KG1 (cell line): ENCODE measurements around the gene KRTAP1-1.
"Not testable (repeated sequence)": the region's sequence is repeated elsewhere in the genome, so short reads cannot be mapped to it uniquely, and the experiment has no call there.

ENCODE experiments used
- DNase-seq: peaks from one replicate; lab custom pipeline; 2025; lab: John Stamatoyannopoulos, UW

The KRTAP1-1 gene

GRCh38 chr17:41040783-41041571 lies at the start of gene KRTAP1-1:
Gene KRTAP1-1 (minus strand): TSS chr17:41041450. CDS start chr17:41041397, 53 bp downstream.
- not testable (repeated sequence) for DNase-seq

- DNase-seq = not testable (repeated sequence)
Measured at GRCh38 chr17:41088760-41089352, 47.6 kb upstream of the KRTAP1-1 start.

GRCh38 chr17:41084100-41084856 lies 43.0 kb upstream of the KRTAP1-1 start, which contains the start of gene KRTAP4-7:
Gene KRTAP4-7 (plus strand): TSS chr17:41084150. CDS start chr17:41084207, 57 bp downstream.
- DNase-seq = not testable (repeated sequence)

- not testable (repeated sequence) for DNase-seq
Measured at GRCh38 chr17:41083427-41083826, 42.2 kb upstream of the KRTAP1-1 start.

GRCh38 chr17:41082626-41083025 lies 41.4 kb upstream of the KRTAP1-1 start:
- DNase-seq = no peak

- DNase-seq = no peak
Measured at GRCh38 chr17:41076788-41077187, 35.5 kb upstream of the KRTAP1-1 start.

GRCh38 chr17:41073676-41074075 lies 32.4 kb upstream of the KRTAP1-1 start:
- DNase-seq = no peak

GRCh38 chr17:41071606-41072360 lies 30.5 kb upstream of the KRTAP1-1 start:
- no peak for DNase-seq

GRCh38 chr17:41069031-41069430 lies 27.8 kb upstream of the KRTAP1-1 start:
- no peak for DNase-seq

- no peak for DNase-seq
Measured at GRCh38 chr17:41067281-41067680, 26.0 kb upstream of the KRTAP1-1 start.

GRCh38 chr17:41065829-41066624 lies 24.8 kb upstream of the KRTAP1-1 start, which contains the start of gene KRTAP2-4:
Gene KRTAP2-4 (minus strand): TSS chr17:41065879. CDS start chr17:41065845, 34 bp downstream.
- DNase-seq = no peak

- not testable (repeated sequence) for DNase-seq
Measured at GRCh38 chr17:41065016-41065689, 23.9 kb upstream of the KRTAP1-1 start.

- no peak for DNase-seq
Measured at GRCh38 chr17:41064301-41064700, 23.1 kb upstream of the KRTAP1-1 start.

- DNase-seq = no peak
Measured at GRCh38 chr17:41063449-41063848, 22.2 kb upstream of the KRTAP1-1 start.

- no peak for DNase-seq
Measured at GRCh38 chr17:41061964-41062363, 20.7 kb upstream of the KRTAP1-1 start.

- DNase-seq = no peak
Measured at GRCh38 chr17:41060052-41060604, 18.9 kb upstream of the KRTAP1-1 start, which contains the start of gene KRTAP2-3. Gene KRTAP2-3 (minus strand): TSS chr17:41060114. CDS start chr17:41060050, 64 bp downstream.

GRCh38 chr17:41059276-41060051 lies 18.2 kb upstream of the KRTAP1-1 start:
- DNase-seq = not testable (repeated sequence)

GRCh38 chr17:41058741-41059140 lies 17.5 kb upstream of the KRTAP1-1 start:
- DNase-seq = no peak

- DNase-seq = no peak
Measured at GRCh38 chr17:41057547-41057946, 16.3 kb upstream of the KRTAP1-1 start.
